Neural crest cell (in vitro differentiated cells): ENCODE results near the gene SELENOW. TPM values are rescaled to one million over a fixed set of nuclear protein-coding genes. Genes with fewer than 3 reads are reported as not detected.
A peak's percentile ranks its signal among the peaks of the same experiment; 100 is the strongest.
"Not testable (repeated sequence)": the region's sequence is repeated elsewhere in the genome, so short reads cannot be mapped to it uniquely, and the experiment has no call there.

Experiments used
- DNase-seq: peaks from one replicate; pipeline ENCODE4 v3.0.0; 2021; ENCODE audit warnings: low read depth, mixed read lengths, low spot score
- H3K27ac Mint-ChIP-seq: one replicate; pipeline ENCODE4 v1.8.0; 2021; ENCODE audit warnings: mild to moderate bottlenecking, mixed read lengths; ENCODE audit not compliant: unreplicated experiment
- H3K27me3 Mint-ChIP-seq: 2 replicates; pipeline ENCODE4 v1.8.0; 2021; ENCODE audit warnings: low read depth, mild to moderate bottlenecking, mixed read lengths
- H3K36me3 Mint-ChIP-seq: 2 replicates; pipeline ENCODE4 v1.8.0; 2021; ENCODE audit warnings: low read depth, mild to moderate bottlenecking, mixed read lengths
- H3K4me1 Mint-ChIP-seq: 2 replicates; pipeline ENCODE4 v1.8.0; 2021; ENCODE audit warnings: mixed read lengths
- H3K4me3 Mint-ChIP-seq: one replicate; pipeline ENCODE4 v1.8.0; 2021; ENCODE audit warnings: mild to moderate bottlenecking, mixed read lengths
- H3K9me3 Mint-ChIP-seq: 2 replicates; pipeline ENCODE4 v1.8.0; 2021; ENCODE audit warnings: mixed read lengths
- total RNA-seq: library from RNA; stranded (reverse); gene quantifications from 2 replicates; pipeline ENCODE4 v1.2.1, GENCODE V29; 2021
- TF ChIP-seq, protein P1 (sequence below): fragments of 200-600 bp; sonication (generic); conservative IDR thresholded peaks from 2 replicates; pipeline ENCODE4 v1.5.0; 2021; ENCODE audit warnings: antibody characterized with exemption, mild to moderate bottlenecking

The SELENOW gene
- total RNA-seq, 1 donor from 2014 or later, result 175 TPM

DNA sequence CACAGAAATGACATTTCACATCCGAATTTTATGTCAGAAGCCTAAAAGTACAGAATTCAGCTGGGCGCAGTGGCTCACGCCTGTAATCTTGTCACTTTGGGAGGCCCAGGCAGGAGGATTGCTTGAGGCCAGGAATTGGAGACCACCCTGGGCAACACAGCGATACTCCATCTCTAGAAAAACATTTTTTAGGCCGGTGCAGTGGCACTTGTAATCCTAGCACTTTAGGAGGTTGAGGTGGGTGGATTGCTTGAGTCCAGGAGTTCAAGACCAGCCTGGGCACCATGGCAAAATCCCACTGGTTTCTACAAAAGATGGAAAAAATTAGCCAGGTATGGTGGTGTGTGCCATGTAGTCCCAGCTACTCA, 17.9 kb upstream of the SELENOW start:
- peaks cover 22% of the 10 kb centered on the region for H3K36me3 Mint-ChIP-seq
- no peak for DNase-seq
- TF ChIP-seq, protein P1, sequence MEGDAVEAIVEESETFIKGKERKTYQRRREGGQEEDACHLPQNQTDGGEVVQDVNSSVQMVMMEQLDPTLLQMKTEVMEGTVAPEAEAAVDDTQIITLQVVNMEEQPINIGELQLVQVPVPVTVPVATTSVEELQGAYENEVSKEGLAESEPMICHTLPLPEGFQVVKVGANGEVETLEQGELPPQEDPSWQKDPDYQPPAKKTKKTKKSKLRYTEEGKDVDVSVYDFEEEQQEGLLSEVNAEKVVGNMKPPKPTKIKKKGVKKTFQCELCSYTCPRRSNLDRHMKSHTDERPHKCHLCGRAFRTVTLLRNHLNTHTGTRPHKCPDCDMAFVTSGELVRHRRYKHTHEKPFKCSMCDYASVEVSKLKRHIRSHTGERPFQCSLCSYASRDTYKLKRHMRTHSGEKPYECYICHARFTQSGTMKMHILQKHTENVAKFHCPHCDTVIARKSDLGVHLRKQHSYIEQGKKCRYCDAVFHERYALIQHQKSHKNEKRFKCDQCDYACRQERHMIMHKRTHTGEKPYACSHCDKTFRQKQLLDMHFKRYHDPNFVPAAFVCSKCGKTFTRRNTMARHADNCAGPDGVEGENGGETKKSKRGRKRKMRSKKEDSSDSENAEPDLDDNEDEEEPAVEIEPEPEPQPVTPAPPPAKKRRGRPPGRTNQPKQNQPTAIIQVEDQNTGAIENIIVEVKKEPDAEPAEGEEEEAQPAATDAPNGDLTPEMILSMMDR, result no peak
- H3K4me3 Mint-ChIP-seq, result no peak overlapping the region
- no peaks in the 10 kb centered on the region for H3K9me3 Mint-ChIP-seq
- H3K27ac Mint-ChIP-seq, result no peak overlapping the region
- H3K27me3 Mint-ChIP-seq, result no peaks in the 10 kb centered on the region
- no peaks in the 10 kb centered on the region for H3K4me1 Mint-ChIP-seq

DNA sequence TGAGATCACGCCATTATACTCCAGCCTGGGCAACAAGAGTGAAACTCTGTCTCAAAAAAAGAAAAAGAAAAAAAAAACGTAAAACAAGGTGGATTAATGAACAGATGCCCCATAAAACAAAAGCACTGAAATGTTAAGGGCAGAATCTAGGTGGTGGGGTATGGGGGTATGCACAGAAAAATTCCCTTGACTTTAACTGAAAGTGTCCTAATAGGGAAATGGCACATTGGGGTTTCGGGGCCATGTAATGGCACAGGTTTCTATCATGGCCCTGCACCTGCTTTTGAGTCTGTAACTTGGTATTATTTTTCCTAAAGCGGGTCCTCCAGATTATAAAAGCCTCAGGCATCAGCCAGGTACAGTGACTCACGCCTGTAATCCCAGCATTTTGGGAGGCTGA, 16.9 kb upstream of the SELENOW start:
- H3K9me3 Mint-ChIP-seq, result no peaks in the 10 kb centered on the region
- TF ChIP-seq, protein P1, result no peak
- no peaks in the 10 kb centered on the region for H3K27me3 Mint-ChIP-seq
- no peak for DNase-seq
- H3K36me3 Mint-ChIP-seq, result peaks cover 22% of the 10 kb centered on the region
- no peak overlapping the region for H3K27ac Mint-ChIP-seq
- H3K4me1 Mint-ChIP-seq, result peaks cover 4% of the 10 kb centered on the region
- no peak overlapping the region for H3K4me3 Mint-ChIP-seq

DNA sequence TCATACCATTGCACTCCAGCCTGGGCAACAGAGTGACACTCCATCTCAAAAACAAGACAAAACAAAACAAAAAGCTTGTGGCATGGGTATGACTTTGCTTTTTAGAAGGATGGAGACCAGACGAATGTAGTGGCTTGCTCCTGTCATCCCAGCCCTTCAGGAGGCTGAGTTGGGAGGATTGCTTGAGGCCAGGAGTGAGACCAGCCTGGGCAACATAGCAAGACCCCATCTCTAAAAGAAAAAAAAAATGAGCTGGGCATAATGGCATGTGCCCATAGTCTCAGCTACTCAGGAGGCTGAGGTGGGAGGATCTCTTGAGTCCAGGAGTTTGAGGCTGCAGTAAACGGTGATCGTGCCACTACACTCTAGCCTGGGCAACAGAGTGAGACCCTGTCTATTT, 16.4 kb upstream of the SELENOW start:
- peaks cover 19% of the 10 kb centered on the region for H3K36me3 Mint-ChIP-seq
- no peak overlapping the region for H3K4me3 Mint-ChIP-seq
- TF ChIP-seq, protein P1, result no peak
- H3K4me1 Mint-ChIP-seq, result peaks cover 4% of the 10 kb centered on the region
- H3K9me3 Mint-ChIP-seq, result no peaks in the 10 kb centered on the region
- no peak overlapping the region for H3K27ac Mint-ChIP-seq
- H3K27me3 Mint-ChIP-seq, result no peaks in the 10 kb centered on the region
- no peak for DNase-seq

DNA sequence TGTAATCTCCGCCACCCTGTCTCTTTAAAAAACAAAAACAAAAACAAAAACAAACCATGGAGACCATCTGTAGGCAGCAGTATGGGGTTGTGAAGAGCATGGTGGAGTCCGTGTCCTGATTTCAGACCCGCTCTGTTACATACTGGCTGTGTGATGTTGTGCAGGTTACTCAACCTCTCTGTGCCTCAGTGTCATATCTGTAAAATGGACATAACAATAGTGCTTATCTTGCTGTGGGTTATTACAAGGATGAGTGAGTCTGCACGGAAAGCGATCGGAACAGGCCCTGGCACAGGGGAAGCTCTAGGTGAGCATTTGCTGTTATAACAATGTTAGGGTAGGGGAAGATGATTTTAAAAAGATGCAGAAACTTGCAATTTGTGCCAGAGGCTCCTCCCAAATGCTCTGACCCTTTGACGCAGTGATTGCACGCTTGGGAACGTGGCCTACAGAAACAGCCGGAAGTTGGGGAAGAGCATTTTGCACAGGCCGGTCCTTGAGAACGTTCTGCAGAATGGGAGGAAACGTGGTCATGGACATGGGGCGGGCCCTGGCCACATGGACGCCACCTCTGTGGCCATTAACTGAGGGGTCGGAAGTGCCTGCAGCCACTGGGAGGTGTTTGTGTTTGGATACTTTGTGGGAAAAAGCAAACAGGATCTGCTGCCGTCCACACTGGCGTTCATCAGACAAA, 15.7 kb upstream of the SELENOW start:
- Mint-ChIP-seq H3K4me3 (peak overlapping the region; percentile 11), H3K9me3 (no peaks in the 10 kb centered on the region), H3K27ac (peak overlapping the region; percentile 39), H3K27me3 (no peaks in the 10 kb centered on the region), H3K36me3 (peaks cover 13% of the 10 kb centered on the region), H3K4me1 (peaks cover 4% of the 10 kb centered on the region)
- DNase-seq, result no peak
- TF ChIP-seq, protein P1, result no peak

DNA sequence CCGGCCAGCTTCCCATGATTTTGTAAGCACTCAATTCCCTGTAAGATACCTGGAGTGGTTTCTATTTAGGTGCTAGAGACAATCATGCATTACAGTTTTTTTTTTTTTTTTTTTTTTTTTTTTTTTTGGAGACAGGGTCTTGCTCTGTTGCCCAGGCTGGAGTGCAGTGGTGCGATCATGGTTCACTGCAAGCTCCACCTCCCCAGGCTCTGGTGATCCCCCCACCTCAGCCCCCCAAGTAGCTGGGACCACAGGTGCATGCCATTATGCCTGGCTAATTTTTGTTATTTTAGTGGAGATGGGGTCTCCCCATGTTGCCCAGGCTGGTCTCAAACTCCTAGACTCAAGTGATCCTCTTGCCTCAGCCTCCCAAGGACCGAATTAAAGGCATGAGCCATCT, 13.8 kb upstream of the SELENOW start:
- not testable (repeated sequence) for DNase-seq, H3K9me3 Mint-ChIP-seq, H3K36me3 Mint-ChIP-seq, H3K4me3 Mint-ChIP-seq, H3K27me3 Mint-ChIP-seq, H3K4me1 Mint-ChIP-seq, H3K27ac Mint-ChIP-seq

DNA sequence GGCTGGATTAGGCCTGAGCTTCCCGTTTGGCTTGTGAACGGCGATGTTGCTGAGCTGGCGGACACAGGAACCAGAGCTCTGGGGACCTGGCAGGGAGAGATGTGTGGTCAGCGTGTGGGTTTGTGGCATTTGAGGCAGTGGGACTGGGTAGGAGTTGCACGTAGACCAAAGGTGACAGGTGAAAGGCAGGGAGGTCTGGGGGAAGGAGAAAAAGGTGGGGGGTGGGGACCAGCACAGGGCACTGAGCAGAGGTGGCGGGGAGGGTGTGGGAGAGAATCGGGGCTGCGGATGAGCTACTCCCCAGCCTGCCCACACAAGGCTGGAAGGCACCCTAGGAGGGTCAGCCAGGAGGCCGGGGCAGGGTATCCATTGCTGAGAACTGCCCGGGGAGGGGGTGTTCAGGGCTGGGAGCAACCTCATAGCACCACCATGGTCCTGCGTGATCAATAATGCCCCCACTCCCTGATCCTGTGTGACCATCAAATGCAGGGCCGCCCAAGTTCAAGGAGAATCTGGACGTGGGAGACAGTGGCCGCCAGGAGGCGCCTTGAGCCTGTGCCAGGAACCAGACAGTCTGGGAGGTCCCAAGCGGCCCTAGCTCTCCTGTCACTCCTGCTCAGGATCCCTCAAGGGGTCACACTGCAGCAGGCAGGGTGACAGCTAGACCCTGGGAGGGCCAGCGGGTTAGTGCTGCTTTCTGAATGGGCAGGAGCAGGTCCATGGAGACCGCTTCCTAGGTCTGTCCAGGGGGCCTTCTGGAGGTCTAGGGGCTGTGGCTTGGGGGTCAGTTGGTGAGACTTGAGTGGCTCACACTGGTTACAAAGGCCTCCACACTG, 12.8 kb upstream of the SELENOW start:
- Mint-ChIP-seq H3K4me3 (peak overlapping the region; percentile 51), H3K36me3 (no peaks in the 10 kb centered on the region), H3K27me3 (no peaks in the 10 kb centered on the region), H3K9me3 (peaks cover 5% of the 10 kb centered on the region), H3K27ac (no peak overlapping the region), H3K4me1 (peaks cover 15% of the 10 kb centered on the region)
- peak; percentile 83 for DNase-seq
- TF ChIP-seq, protein P1, result peak; percentile 80
